ENCODE results near the gene IFI44L.

Gene IFI44L

GRCh38 chr1:78619803-78620579 lies at the start of gene IFI44L:
TSS of gene IFI44L (plus strand) at chr1:78620448. CDS start at chr1:78627916, 7,468 bp downstream.
- peak; percentile 56 for DNase-seq

GRCh38 chr1:78570539-78570938 lies 49.7 kb upstream of the IFI44L start:
- no peak for DNase-seq

- no peak for DNase-seq
Measured at GRCh38 chr1:78577257-78578100, 42.8 kb upstream of the IFI44L start.

- no peak for DNase-seq
Measured at GRCh38 chr1:78586572-78586971, 33.7 kb upstream of the IFI44L start.

- DNase-seq = no peak
Measured at GRCh38 chr1:78587211-78587610, 33.0 kb upstream of the IFI44L start.

- no peak for DNase-seq
Measured at GRCh38 chr1:78591971-78592370, 28.3 kb upstream of the IFI44L start.

GRCh38 chr1:78599294-78599693 lies 21.0 kb upstream of the IFI44L start:
- no peak for DNase-seq

- DNase-seq = no peak
Measured at GRCh38 chr1:78601068-78601467, 19.2 kb upstream of the IFI44L start.

- DNase-seq = no peak
Measured at GRCh38 chr1:78603206-78603605, 17.0 kb upstream of the IFI44L start.

- no peak for DNase-seq
Measured at GRCh38 chr1:78604643-78605042, 15.6 kb upstream of the IFI44L start.

GRCh38 chr1:78606274-78606673 lies 14.0 kb upstream of the IFI44L start:
- DNase-seq = no peak

GRCh38 chr1:78607334-78607927 lies 12.8 kb upstream of the IFI44L start:
- peak; percentile 58 for DNase-seq

GRCh38 chr1:78607944-78608343 lies 12.3 kb upstream of the IFI44L start:
- no peak for DNase-seq

GRCh38 chr1:78617615-78618026 lies 2.6 kb upstream of the IFI44L start:
- DNase-seq = peak; percentile 95

GRCh38 chr1:78619032-78619431 lies 1.2 kb upstream of the IFI44L start:
- DNase-seq = peak; percentile 3

- no peak for DNase-seq
Measured at GRCh38 chr1:78619446-78619802, 824 bp upstream of the IFI44L start.

- DNase-seq = peak; percentile 6
Measured at GRCh38 chr1:78620666-78621065, 418 bp downstream of the IFI44L start.

GRCh38 chr1:78622548-78622947 lies 2.3 kb downstream of the IFI44L start:
- no peak for DNase-seq

- no peak for DNase-seq
Measured at GRCh38 chr1:78624035-78624434, 3.8 kb downstream of the IFI44L start.

GRCh38 chr1:78627321-78627720 lies 7.1 kb downstream of the IFI44L start:
- no peak for DNase-seq

- DNase-seq = no peak
Measured at GRCh38 chr1:78630600-78630999, 10.4 kb downstream of the IFI44L start.

GRCh38 chr1:78633209-78633608 lies 13.0 kb downstream of the IFI44L start:
- DNase-seq = no peak

- DNase-seq = no peak
Measured at GRCh38 chr1:78640462-78640861, 20.2 kb downstream of the IFI44L start.

GRCh38 chr1:78641558-78641957 lies 21.3 kb downstream of the IFI44L start:
- DNase-seq = no peak

Data from eye (tissue), 1 donor.